HG03558 (cell line): Measurements from ENCODE around the gene SMIM1.
"Not testable (repeated sequence)": the region's sequence is repeated elsewhere in the genome, so short reads cannot be mapped to it uniquely, and the experiment has no call there.

ENCODE experiments used
- ATAC-seq: cut with Tn5 transposase; IDR thresholded peaks from one replicate; pipeline ENCODE4 v1.9.1; 2021; ENCODE audit warnings: moderate number of reproducible peaks; ENCODE audit not compliant: unreplicated experiment; ENCODE audit errors: extremely low read depth

SMIM1 gene

GRCh38 chr1:3736131-3736561 lies 36.4 kb upstream of the SMIM1 start:
- ATAC-seq, result no peak

DNA sequence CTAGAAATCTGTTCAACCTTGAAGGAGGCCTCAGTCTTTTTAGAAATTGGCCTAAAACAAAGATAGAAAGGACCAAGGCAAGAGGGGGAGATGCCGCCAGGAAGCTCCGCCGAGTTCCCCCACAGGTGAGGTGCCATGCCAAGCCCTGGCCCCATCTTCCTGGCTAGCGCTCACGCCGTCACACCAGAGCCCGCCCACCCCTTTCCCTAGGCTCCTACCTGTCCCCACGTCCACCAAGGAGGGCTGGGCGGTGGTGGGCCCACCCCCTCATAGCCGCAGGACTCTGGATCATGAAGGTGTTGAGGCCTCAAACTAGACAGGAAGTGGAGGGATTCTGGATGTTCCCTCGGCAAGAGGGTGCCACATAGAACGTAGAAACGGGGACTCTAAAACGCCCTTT lies 35.8 kb upstream of the SMIM1 start:
- no peak for ATAC-seq

GRCh38 chr1:3738943-3739342 lies 33.6 kb upstream of the SMIM1 start:
- no peak for ATAC-seq

DNA sequence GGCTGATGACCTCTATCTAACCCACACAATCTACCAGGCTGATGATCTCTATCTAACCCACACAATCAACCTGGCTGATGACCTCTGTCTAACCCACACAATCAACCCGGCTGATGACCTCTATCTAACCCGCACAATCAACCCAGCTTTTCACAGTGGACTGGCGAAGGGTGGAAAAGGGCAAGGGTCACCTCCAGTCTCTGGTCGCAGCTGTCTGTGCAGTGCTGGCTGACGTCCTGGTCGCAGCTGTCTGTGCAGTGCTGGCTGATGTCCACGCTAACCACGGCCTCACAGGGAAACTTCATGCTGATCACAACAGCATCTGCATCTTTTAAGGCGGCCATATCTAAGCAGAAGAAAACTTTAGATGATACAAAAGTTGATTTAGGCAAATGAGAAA lies 32.5 kb upstream of the SMIM1 start:
- no peak for ATAC-seq

GRCh38 chr1:3740752-3741151 lies 31.8 kb upstream of the SMIM1 start:
- ATAC-seq, result no peak

GRCh38 chr1:3741566-3742438 lies 30.7 kb upstream of the SMIM1 start:
- ATAC-seq, result no peak

- no peak for ATAC-seq
These were observed 29.9 kb upstream of the SMIM1 start for GRCh38 chr1:3742439-3743298.

- no peak for ATAC-seq
These were observed 29.1 kb upstream of the SMIM1 start for GRCh38 chr1:3743421-3743820.

GRCh38 chr1:3743826-3744225 lies 28.7 kb upstream of the SMIM1 start:
- no peak for ATAC-seq

DNA sequence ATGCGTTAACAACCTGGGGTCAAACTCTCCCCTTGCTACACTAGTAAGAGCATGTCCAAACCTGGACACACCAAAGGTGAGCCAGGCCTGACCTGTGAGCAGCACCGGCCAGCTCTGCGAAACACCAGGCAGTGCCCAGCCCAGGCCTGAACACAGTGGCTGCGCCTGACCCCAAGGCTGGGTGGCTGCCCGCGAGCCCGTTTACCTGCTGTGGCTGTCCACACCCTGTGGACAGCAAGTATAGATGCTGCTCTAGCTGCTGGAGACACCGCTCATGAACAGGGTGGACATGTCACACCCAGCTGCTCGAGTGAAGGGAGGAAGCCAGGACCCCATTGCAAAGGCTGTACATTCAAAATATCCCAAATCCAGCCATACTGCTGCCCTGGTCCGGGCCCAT lies 27.9 kb upstream of the SMIM1 start:
- no peak for ATAC-seq

DNA sequence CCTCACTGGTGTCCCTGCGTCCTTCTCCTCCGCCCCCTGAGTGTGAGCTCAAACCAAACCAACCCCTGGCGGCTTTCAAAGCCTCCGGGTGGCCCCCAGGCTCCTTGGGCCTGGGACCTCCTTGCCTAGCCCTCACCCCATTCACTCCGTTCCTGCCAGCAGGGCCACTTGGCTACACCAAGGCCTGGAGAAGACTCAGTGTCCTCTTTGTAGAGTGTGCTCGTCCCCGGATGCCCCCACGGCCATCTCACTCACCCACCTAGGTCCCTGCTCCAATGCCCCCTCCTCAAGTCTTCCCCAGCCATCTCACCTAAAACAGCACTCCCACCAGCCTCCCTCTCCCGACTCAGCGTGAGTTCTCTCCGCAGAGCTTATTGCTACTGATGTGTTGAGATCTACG lies 27.5 kb upstream of the SMIM1 start:
- no peak for ATAC-seq

GRCh38 chr1:3745590-3746381 lies 26.8 kb upstream of the SMIM1 start:
- no peak for ATAC-seq

GRCh38 chr1:3746389-3746829 lies 26.1 kb upstream of the SMIM1 start:
- no peak for ATAC-seq

DNA sequence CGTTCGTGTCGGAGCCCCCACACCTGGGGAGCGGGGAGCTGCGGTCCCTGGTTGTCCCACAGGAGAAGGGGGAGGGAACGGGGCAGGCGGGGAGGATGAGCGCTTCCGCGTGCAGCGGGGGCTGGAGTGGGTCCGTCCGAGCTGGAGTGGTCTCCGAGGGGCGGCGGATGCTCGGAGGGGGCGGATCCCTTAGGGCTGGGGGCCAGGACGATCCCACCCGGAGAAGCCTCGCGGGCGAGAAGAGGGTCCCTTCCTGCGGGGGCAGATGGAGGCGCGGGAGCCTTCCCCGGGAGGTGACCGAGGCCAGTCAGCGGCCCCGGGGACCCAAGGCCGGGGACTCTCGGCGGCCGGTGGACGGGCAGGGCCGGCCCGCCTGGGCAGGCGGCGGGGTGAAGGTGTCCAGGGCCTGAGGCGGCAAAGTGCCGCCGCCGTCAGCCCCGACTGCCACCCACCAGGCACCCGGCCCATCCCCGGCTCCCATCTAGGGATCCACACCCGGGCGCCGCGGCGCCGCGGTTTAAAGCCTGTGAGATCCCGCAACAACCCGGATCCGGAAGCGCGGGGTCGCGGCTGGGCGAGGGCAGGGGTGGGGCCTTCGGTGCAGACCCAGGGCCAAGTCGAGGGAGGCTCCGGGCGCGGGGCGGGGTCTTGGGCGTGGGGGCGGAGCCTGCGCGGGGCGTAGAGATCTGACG lies 25.6 kb upstream of the SMIM1 start:
- no peak for ATAC-seq

DNA sequence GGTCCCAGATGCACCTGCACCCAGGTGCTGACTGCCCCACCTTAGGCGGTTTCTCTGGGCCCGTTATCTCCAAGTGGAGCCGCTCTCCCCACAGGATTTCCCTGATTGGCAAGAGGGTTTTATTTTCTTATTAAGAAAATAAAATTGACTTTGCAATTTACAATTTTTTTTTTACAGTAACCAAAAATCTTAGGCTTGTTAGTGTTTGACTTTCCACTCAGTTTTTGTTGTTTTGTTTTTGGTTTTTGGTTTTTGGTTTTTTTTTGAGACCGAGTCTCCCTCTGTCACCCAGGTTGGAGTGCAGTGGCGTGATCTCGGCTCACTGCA lies 25.1 kb upstream of the SMIM1 start:
- no peak for ATAC-seq

DNA sequence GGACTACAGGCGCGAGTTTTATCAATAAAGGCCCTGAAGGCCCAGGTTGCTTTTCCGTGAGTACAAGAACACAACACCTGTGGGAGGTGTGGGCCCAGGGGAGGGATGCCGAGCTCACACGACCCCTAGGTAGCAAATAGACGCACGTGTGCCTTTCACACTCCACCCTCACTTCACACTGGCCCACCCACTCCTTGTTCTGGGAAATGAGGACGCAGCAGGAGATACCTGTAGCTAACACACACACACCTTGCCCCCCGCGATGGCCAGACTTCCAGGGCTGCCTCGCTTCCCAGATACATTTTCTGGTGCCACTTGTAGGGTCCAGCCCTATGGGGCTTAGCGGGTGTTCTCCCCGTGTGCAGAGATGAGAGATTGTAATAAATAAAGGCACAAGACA lies 24.6 kb upstream of the SMIM1 start:
- ATAC-seq, result no peak

- ATAC-seq, result not testable (repeated sequence)
These were observed 24.1 kb upstream of the SMIM1 start for GRCh38 chr1:3748316-3748900.

- ATAC-seq, result no peak
These were observed 23.0 kb upstream of the SMIM1 start for GRCh38 chr1:3749512-3749911.

DNA sequence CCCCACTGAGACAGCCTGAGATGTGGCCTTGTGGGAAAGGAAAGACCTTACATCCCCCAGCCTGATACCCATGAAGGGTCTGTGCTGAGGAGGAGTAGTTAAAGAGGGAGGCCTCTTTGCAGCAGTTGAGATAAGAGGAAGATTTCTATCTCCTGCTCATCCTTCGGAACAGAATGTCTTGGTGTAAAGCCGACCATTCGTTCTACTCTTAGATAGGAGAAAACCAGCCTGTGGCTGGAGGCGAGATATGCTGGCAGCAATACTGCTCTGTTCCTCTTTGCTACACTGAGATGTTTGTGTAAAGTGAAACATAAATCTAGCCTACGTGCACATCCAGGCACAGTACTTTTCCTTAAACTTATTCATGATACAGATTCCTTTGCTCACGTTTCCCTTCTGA lies 21.8 kb upstream of the SMIM1 start:
- ATAC-seq, result no peak
